Lower lobe of right lung (tissue), 2 donors: ENCODE results near the gene KLHDC7A. TPM values are rescaled to one million over a fixed set of nuclear protein-coding genes. Genes with fewer than 3 reads are reported as not detected.

Source experiments
- ATAC-seq, 2 donors: fragments of 200-7000 bp; cut with Tn5 transposase; one replicate each; pipeline ENCODE4 v1.9.1; 2020 to 2022; ENCODE audit warnings: mild to moderate bottlenecking in 2 of 2, moderate library complexity in 2 of 2
- DNase-seq: peaks from one replicate; pipeline ENCODE4 v3.0.0-alpha.2; 2020
- H3K27ac ChIP-seq: fragments of 200-600 bp; one replicate; pipeline ENCODE4 v1.8.0; 2022
- H3K27me3 ChIP-seq: fragments of 200-600 bp; one replicate; pipeline ENCODE4 v1.8.0; 2022; ENCODE audit warnings: low read depth
- H3K36me3 ChIP-seq: fragments of 200-600 bp; one replicate; pipeline ENCODE4 v1.8.0; 2022; ENCODE audit warnings: mild to moderate bottlenecking
- H3K4me1 ChIP-seq: fragments of 200-600 bp; one replicate; pipeline ENCODE4 v1.8.0; 2022
- H3K4me3 ChIP-seq: fragments of 200-600 bp; one replicate; pipeline ENCODE4 v1.8.0; 2022; ENCODE audit warnings: mild to moderate bottlenecking
- H3K9me3 ChIP-seq: fragments of 200-600 bp; one replicate; pipeline ENCODE4 v1.8.0; 2022
- CTCF ChIP-seq: fragments of 200-600 bp; IDR thresholded peaks from one replicate; pipeline ENCODE4 v1.8.0; 2022; ENCODE audit warnings: antibody characterized with exemption, mild to moderate bottlenecking
- intact Hi-C: fragments of 100-400 bp; cut with DNase I; formaldehyde crosslinking; loops from one replicate; pipeline ENCODE4 v1.11.0; 2022
- total RNA-seq: library from RNA; stranded (reverse); fragmentation: NEBNext Ultra II Directional; extraction: Animal tissue kit (Norgen Biotek cat#: 25700); gene quantifications from one replicate; pipeline ENCODE4 v1.2.1, GENCODE V29; 2021
- donor health status: DM: no; HTN: yes; CAD: no; lungs with severe emphysema.

KLHDC7A gene
- total RNA-seq, 1 donor from 2014 or later = 1.1 TPM

- no peaks in the 10 kb centered on the region for H3K36me3 ChIP-seq
- H3K27ac ChIP-seq = no peak overlapping the region
- DNase-seq (no peak), ATAC-seq (no peak)
- H3K9me3 ChIP-seq = no peaks in the 10 kb centered on the region
- H3K4me1 ChIP-seq = no peaks in the 10 kb centered on the region
- intact Hi-C loops = no loop called here
- H3K4me3 ChIP-seq = no peak overlapping the region
- no peak for TF ChIP-seq CTCF
- H3K27me3 ChIP-seq = no peaks in the 10 kb centered on the region
These were observed 47.9 kb downstream of the KLHDC7A start for GRCh38 chr1:18528616-18529015.

- ATAC-seq (no peak), DNase-seq (no peak)
- no peaks in the 10 kb centered on the region for H3K9me3 ChIP-seq
- intact Hi-C loops = no loop called here
- H3K27me3 ChIP-seq = no peaks in the 10 kb centered on the region
- TF ChIP-seq CTCF = no peak
- no peak overlapping the region for H3K4me3 ChIP-seq
- no peaks in the 10 kb centered on the region for H3K36me3 ChIP-seq
- H3K27ac ChIP-seq = no peak overlapping the region
- no peaks in the 10 kb centered on the region for H3K4me1 ChIP-seq
These were observed 49.0 kb downstream of the KLHDC7A start for GRCh38 chr1:18529714-18530113.

GRCh38 chr1:18530587-18531502 is 50.1 kb downstream of the KLHDC7A start:
- no peaks in the 10 kb centered on the region for H3K27me3 ChIP-seq
- TF ChIP-seq CTCF = no peak
- intact Hi-C loops = no loop called here
- DNase-seq (no peak), ATAC-seq (no peak)
- H3K4me3 ChIP-seq = no peak overlapping the region
- no peaks in the 10 kb centered on the region for H3K36me3 ChIP-seq
- no peaks in the 10 kb centered on the region for H3K9me3 ChIP-seq
- no peaks in the 10 kb centered on the region for H3K4me1 ChIP-seq
- no peak overlapping the region for H3K27ac ChIP-seq

- ATAC-seq (no peak), DNase-seq (no peak)
- Histone ChIP-seq H3K36me3 (no peaks in the 10 kb centered on the region), H3K4me1 (no peaks in the 10 kb centered on the region), H3K4me3 (no peak overlapping the region), H3K9me3 (no peaks in the 10 kb centered on the region), H3K27me3 (no peaks in the 10 kb centered on the region), H3K27ac (no peak overlapping the region)
- intact Hi-C loops = no loop called here
- no peak for TF ChIP-seq CTCF
These were observed 50.7 kb downstream of the KLHDC7A start for GRCh38 chr1:18531503-18531845.

GRCh38 chr1:18532390-18533170 is 51.9 kb downstream of the KLHDC7A start:
- H3K4me1 ChIP-seq = no peaks in the 10 kb centered on the region
- TF ChIP-seq CTCF = no peak
- H3K4me3 ChIP-seq = no peak overlapping the region
- ATAC-seq (no peak), DNase-seq (no peak)
- no peaks in the 10 kb centered on the region for H3K9me3 ChIP-seq
- H3K27me3 ChIP-seq = peaks cover 4% of the 10 kb centered on the region
- H3K36me3 ChIP-seq = no peaks in the 10 kb centered on the region
- intact Hi-C loops = no loop called here
- no peak overlapping the region for H3K27ac ChIP-seq
